PC-3 (cell line): Measurements from ENCODE around the gene PLCB2.

ENCODE experiments used
- EZH2 ChIP-seq: fragments of 300-600 bp; sonication (generic); IDR thresholded peaks from one replicate; pipeline ENCODE4 v1.6.1; 2017; ENCODE audit warnings: antibody characterized with exemption, mild to moderate bottlenecking, low read length; ENCODE audit not compliant: unreplicated experiment
- TF ChIP-seq, protein P1 (sequence below): fragments of 300-600 bp; sonication (generic); conservative IDR thresholded peaks from 2 replicates; pipeline ENCODE4 v1.5.1; 2017; ENCODE audit warnings: antibody characterized with exemption, low read depth, mild to moderate bottlenecking, low read length

DNA sequence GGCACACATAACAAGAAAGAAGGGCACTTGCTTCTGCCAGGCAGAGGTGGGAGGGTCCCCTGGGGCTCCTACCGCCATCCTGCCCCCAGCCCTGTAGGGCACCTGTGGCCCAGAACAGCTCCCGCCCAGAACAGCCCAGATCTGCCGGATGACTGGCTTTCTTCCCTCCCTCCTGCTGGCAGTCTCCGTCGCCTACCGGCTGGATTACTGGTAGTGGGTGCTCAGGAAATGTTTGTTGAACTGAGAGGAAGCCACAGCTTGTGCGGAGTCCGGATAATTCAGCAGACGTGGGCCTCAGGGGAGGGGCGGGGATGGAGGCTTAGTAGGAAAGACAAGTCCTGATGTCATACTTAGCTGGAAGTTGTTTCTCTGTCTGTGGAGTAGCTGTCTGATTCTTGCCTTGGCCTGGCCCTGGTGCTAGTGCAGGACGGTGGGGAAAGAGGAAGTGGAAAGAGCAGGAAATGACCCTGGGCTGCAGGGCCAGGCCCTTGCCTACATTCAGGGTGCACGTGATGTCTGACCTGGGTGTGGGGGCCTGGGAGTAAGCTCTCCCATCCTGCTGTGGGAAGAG is 26.3 kb upstream of the PLCB2 start:
- TF ChIP-seq, protein P1, sequence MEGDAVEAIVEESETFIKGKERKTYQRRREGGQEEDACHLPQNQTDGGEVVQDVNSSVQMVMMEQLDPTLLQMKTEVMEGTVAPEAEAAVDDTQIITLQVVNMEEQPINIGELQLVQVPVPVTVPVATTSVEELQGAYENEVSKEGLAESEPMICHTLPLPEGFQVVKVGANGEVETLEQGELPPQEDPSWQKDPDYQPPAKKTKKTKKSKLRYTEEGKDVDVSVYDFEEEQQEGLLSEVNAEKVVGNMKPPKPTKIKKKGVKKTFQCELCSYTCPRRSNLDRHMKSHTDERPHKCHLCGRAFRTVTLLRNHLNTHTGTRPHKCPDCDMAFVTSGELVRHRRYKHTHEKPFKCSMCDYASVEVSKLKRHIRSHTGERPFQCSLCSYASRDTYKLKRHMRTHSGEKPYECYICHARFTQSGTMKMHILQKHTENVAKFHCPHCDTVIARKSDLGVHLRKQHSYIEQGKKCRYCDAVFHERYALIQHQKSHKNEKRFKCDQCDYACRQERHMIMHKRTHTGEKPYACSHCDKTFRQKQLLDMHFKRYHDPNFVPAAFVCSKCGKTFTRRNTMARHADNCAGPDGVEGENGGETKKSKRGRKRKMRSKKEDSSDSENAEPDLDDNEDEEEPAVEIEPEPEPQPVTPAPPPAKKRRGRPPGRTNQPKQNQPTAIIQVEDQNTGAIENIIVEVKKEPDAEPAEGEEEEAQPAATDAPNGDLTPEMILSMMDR: no peak
- no peak for TF ChIP-seq EZH2
